Panc1 (cell line): ENCODE measurements around the gene ALKBH2. TPM values are rescaled to one million over a fixed set of nuclear protein-coding genes. Genes with fewer than 3 reads are reported as not detected.

Experiments used
- ATAC-seq: fragments of 200-7000 bp; cut with Tn5 transposase; 2 replicates; pipeline ENCODE4 v1.9.1; 2020; ENCODE audit warnings: mild to moderate bottlenecking, moderate library complexity
- BruUV-seq: library from RNA; stranded (reverse); fragments of 400-500 nt; replicated peaks from 2 replicates; lab custom pipeline; 2021; lab: Mats Ljungman, UMichigan
- CTCF ChIA-PET: fragments of 300-600 bp; sonication (Branson Sonifier 250); formaldehyde crosslinking; loops from one replicate; lab custom pipeline; 2022; ENCODE audit warnings: antibody characterized with exemption; lab: Charles Lee
- POLR2A ChIA-PET: fragments of 300-600 bp; sonication (Branson Sonifier 250); formaldehyde crosslinking; loops from one replicate; lab custom pipeline; 2022; ENCODE audit warnings: antibody characterized with exemption; lab: Charles Lee
- DNase-seq: peaks from one replicate; pipeline ENCODE4 v3.0.0-alpha.2; 2010; ENCODE audit warnings: low read depth, low spot score
- H3K27ac ChIP-seq: 2 replicates; pipeline ENCODE4 v1.5.1; 2011; ENCODE audit warnings: mild to moderate bottlenecking, low read length, inconsistent platforms
- H3K27me3 ChIP-seq: fragments of 200-500 bp; sonication (Bioruptor generic); 2 replicates; pipeline ENCODE4 v1.6.0; 2014; ENCODE audit warnings: low read length, inconsistent platforms; ENCODE audit not compliant: control insufficient read depth, insufficient read depth
- H3K36me3 ChIP-seq: fragments of 200-500 bp; sonication (Bioruptor generic); 2 replicates; pipeline ENCODE4 v1.5.1; 2014; ENCODE audit warnings: inconsistent platforms, mild to moderate bottlenecking, low read length, moderate library complexity; ENCODE audit not compliant: control insufficient read depth, insufficient read depth
- H3K4me1 ChIP-seq: 2 replicates; pipeline ENCODE4 v1.5.1; 2011; ENCODE audit warnings: inconsistent platforms, mild to moderate bottlenecking, low read length, moderate library complexity; ENCODE audit not compliant: control insufficient read depth, insufficient read depth
- H3K4me3 ChIP-seq, 2 experiments: 2 replicates each; pipeline ENCODE4 v1.5.1; 2011 to 2012; ENCODE audit warnings: low read depth in 2 of 2, low read length in 2 of 2, mild to moderate bottlenecking in 2 of 2, inconsistent platforms in 1 of 2, moderate library complexity in 1 of 2
- H3K9me3 ChIP-seq: fragments of 200-500 bp; sonication (Bioruptor generic); 2 replicates; pipeline ENCODE4 v1.5.1; 2014; ENCODE audit warnings: low read depth, mild to moderate bottlenecking, inconsistent platforms, low read length, moderate library complexity; ENCODE audit not compliant: control insufficient read depth, insufficient read depth
- CTCF ChIP-seq: fragments of 450-650 bp; IDR thresholded peaks from 2 replicates; pipeline ENCODE4 v1.5.1; 2017; ENCODE audit warnings: mild to moderate bottlenecking
- POLR2AphosphoS5 ChIP-seq: IDR thresholded peaks from 2 replicates; pipeline ENCODE4 v1.6.1; 2012; ENCODE audit warnings: mild to moderate bottlenecking, low read depth, low read length, moderate library complexity
- REST ChIP-seq, 2 experiments: IDR thresholded peaks; 2 replicates each; pipeline ENCODE4 v1.6.1; 2011 to 2012; ENCODE audit warnings: low read depth in 2 of 2, control low read depth in 1 of 2, low read length in 1 of 2, mild to moderate bottlenecking in 1 of 2, moderate library complexity in 1 of 2; ENCODE audit not compliant: insufficient read depth in 1 of 2
- SIN3A ChIP-seq: IDR thresholded peaks from 2 replicates; pipeline ENCODE4 v1.6.1; 2012; ENCODE audit warnings: low read depth, mild to moderate bottlenecking, low read length, moderate library complexity, borderline replicate concordance; ENCODE audit not compliant: insufficient read depth
- TCF7L2 ChIP-seq: IDR thresholded peaks from 2 replicates; pipeline ENCODE4 v1.6.1; 2011; ENCODE audit warnings: mild to moderate bottlenecking, low read depth, low read length, inconsistent platforms
- in situ Hi-C: cut with HindIII; loops from 2 replicates; pipeline ENCODE4 v1.10.0; 2016; ENCODE audit warnings: low sequenced_read_pairs, low pct_unique_long_range_greater_than_20kb
- intact Hi-C: fragments of 100-400 bp; cut with micrococcal nuclease; formaldehyde crosslinking; loops from one replicate; pipeline ENCODE4 v1.10.0; 2022; ENCODE audit not compliant: unreplicated experiment
- total RNA-seq: library from RNA; stranded (reverse); gene quantifications from one replicate; pipeline ENCODE4 v1.2.1, GENCODE V29; 2021; ENCODE audit not compliant: unreplicated experiment

Gene ALKBH2
- total RNA-seq, 1 experiment from 2014 or later, result 41.6 TPM

GRCh38 chr12:109084425-109084824 is 8.8 kb downstream of the ALKBH2 start:
- ATAC-seq (no peak), DNase-seq (no peak)
- TF ChIP-seq POLR2AphosphoS5 (no peak), TCF7L2 (no peak), REST (IDR thresholded peaks at IDR 0.05; ENCODE audit: insufficient read depth in 1 of 2, low read depth in 2 of 2, low read length in 1 of 2) (no peak), SIN3A (no peak), CTCF (no peak)
- Histone ChIP-seq H3K27ac (no peak overlapping the region), H3K27me3 (no peaks in the 10 kb centered on the region), H3K4me1 (no peaks in the 10 kb centered on the region), H3K9me3 (no peaks in the 10 kb centered on the region), H3K4me3 (no peak overlapping the region), H3K36me3 (peaks cover 8% of the 10 kb centered on the region)
- in situ Hi-C loops, result no loop called here
- no TSS peak for BruUV-seq
- ChIA-PET CTCF (no interaction called here), POLR2A (no interaction called here)
- intact Hi-C loops, result loop anchor here (10.0 kb wide), 1 partner anchor 200 kb away; the partner anchor contains the start of gene DAO

DNA sequence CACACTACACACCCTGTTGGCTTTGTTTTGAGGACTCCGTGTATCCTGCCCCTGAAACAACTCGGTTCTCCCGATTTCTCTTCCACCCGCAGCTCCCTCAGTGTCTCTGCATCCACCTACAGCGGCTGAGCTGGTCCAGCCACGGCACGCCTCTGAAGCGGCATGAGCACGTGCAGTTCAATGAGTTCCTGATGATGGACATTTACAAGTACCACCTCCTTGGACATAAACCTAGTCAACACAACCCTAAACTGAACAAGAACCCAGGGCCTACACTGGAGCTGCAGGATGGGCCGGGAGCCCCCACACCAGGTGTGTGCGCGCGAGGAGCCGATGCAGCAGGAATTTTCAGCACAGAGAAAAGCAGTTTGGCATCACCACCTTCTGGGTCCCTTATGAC is 10.5 kb downstream of the ALKBH2 start:
- Histone ChIP-seq H3K27ac (no peak overlapping the region), H3K4me3 (no peak overlapping the region), H3K36me3 (peaks cover 5% of the 10 kb centered on the region), H3K27me3 (no peaks in the 10 kb centered on the region), H3K9me3 (no peaks in the 10 kb centered on the region), H3K4me1 (no peaks in the 10 kb centered on the region)
- BruUV-seq, result no TSS peak
- CTCF ChIA-PET, result no interaction called here
- POLR2A ChIA-PET, result interaction anchor here (0.5 kb wide), 1 partner anchor 233 kb away, joined by 7 read pairs; no protein-coding TSS in a partner anchor
- ATAC-seq (no peak), DNase-seq (no peak)
- no peak for TF ChIP-seq REST (IDR thresholded peaks at IDR 0.05; ENCODE audit: insufficient read depth in 1 of 2, low read depth in 2 of 2, low read length in 1 of 2)
- no peak for TF ChIP-seq SIN3A
- TF ChIP-seq POLR2AphosphoS5, result no peak
- TF ChIP-seq TCF7L2, result no peak
- no peak for TF ChIP-seq CTCF
- intact Hi-C loops (loop anchor here (10.0 kb wide), 1 partner anchor 198 kb away; the partner anchor contains the start of gene DAO), in situ Hi-C loops (no loop called here)
